IMR-90 (cell line): ENCODE data around the gene PBOV1. TPM values are rescaled to one million over a fixed set of nuclear protein-coding genes. Genes with fewer than 3 reads are reported as not detected.

Source experiments
- ATAC-seq: fragments of 200-7000 bp; cut with Tn5 transposase; 2 replicates; pipeline ENCODE4 v1.9.1; 2020; ENCODE audit warnings: low read depth, mild to moderate bottlenecking, moderate library complexity
- BruUV-seq: library from RNA; stranded (reverse); fragments of 400-500 nt; replicated peaks from 2 replicates; lab custom pipeline; 2021; lab: Mats Ljungman, UMichigan
- CTCF ChIA-PET: fragments of 300-600 bp; formaldehyde crosslinking; extraction: SDS; loops from one replicate; lab custom pipeline; 2021; ENCODE audit warnings: antibody characterized with exemption; lab: Yijun Ruan, JAX
- POLR2A ChIA-PET: fragments of 300-600 bp; sonication (Branson Sonifier 250); formaldehyde crosslinking; loops from one replicate; lab custom pipeline; 2022; ENCODE audit warnings: antibody characterized with exemption; ENCODE audit not compliant: unreplicated experiment; lab: Charles Lee
- DNase-seq: peaks from one replicate; pipeline ENCODE4 v3.0.0; 2013
- H2AFZ ChIP-seq: replicated peaks from 2 replicates; pipeline ENCODE3; 2013; ENCODE audit warnings: low read length, mild to moderate bottlenecking; ENCODE audit not compliant: poor library complexity
- H2AK5ac ChIP-seq: 2 replicates; pipeline ENCODE4 v1.6.1; 2013; ENCODE audit warnings: low read depth, low read length, inconsistent platforms
- H2AK9ac ChIP-seq: replicated peaks from 2 replicates; pipeline ENCODE3; 2013; ENCODE audit warnings: mild to moderate bottlenecking, low read depth, low read length, moderate library complexity; ENCODE audit not compliant: poor library complexity
- H2BK120ac ChIP-seq: 2 replicates; pipeline ENCODE4 v1.6.1; 2013; ENCODE audit warnings: low read depth, low read length, inconsistent platforms
- H2BK15ac ChIP-seq: 3 replicates; pipeline ENCODE4 v1.6.1; 2013; ENCODE audit warnings: low read depth, low read length, inconsistent platforms
- H2BK20ac ChIP-seq: 2 replicates; pipeline ENCODE4 v1.6.1; 2013; ENCODE audit warnings: low read depth, mild to moderate bottlenecking, inconsistent platforms, low read length, moderate library complexity
- H2BK5ac ChIP-seq: 2 replicates; pipeline ENCODE4 v1.6.1; 2013; ENCODE audit warnings: mild to moderate bottlenecking, low read depth, low read length, inconsistent platforms; ENCODE audit not compliant: poor library complexity, severe bottlenecking
- H3K14ac ChIP-seq: replicated peaks from 2 replicates; pipeline ENCODE4 v1.6.1; 2013; ENCODE audit warnings: low read depth, low read length, inconsistent platforms
- H3K18ac ChIP-seq: 2 replicates; pipeline ENCODE4 v1.6.1; 2013; ENCODE audit warnings: low read depth, low read length, control low read depth
- H3K23ac ChIP-seq: 2 replicates; pipeline ENCODE4 v1.6.1; 2013; ENCODE audit warnings: low read depth, low read length, inconsistent platforms
- H3K27ac ChIP-seq: 2 replicates; pipeline ENCODE4 v1.5.1; 2013; ENCODE audit warnings: mild to moderate bottlenecking, control low read depth, low read length; ENCODE audit not compliant: insufficient read depth
- H3K27me3 ChIP-seq: 2 replicates; pipeline ENCODE4 v1.6.1; 2013; ENCODE audit warnings: low read length; ENCODE audit not compliant: control insufficient read depth, insufficient read depth
- H3K36me3 ChIP-seq: 2 replicates; pipeline ENCODE4 v1.6.1; 2013; ENCODE audit warnings: low read length, mixed read lengths; ENCODE audit not compliant: control insufficient read depth, insufficient read depth
- H3K4ac ChIP-seq: 2 replicates; pipeline ENCODE4 v1.6.1; 2013; ENCODE audit warnings: low read depth, low read length, inconsistent platforms
- H3K4me1 ChIP-seq: 2 replicates; pipeline ENCODE4 v1.6.1; 2013; ENCODE audit warnings: low read length, mixed read lengths; ENCODE audit not compliant: control insufficient read depth, insufficient read depth
- H3K4me2 ChIP-seq: 2 replicates; pipeline ENCODE4 v1.6.1; 2013; ENCODE audit warnings: low read depth, mild to moderate bottlenecking, control low read depth, low read length, moderate library complexity
- H3K4me3 ChIP-seq: 2 replicates; pipeline ENCODE4 v1.5.1; 2013; ENCODE audit warnings: low read depth, mild to moderate bottlenecking, control low read depth, low read length, moderate library complexity; ENCODE audit not compliant: insufficient read depth
- H3K56ac ChIP-seq: 2 replicates; pipeline ENCODE4 v1.6.1; 2013; ENCODE audit warnings: low read length, inconsistent platforms; ENCODE audit not compliant: insufficient read depth; ENCODE audit errors: extremely low read depth
- H3K79me1 ChIP-seq, 2 experiments: 2 replicates each; pipeline ENCODE4 v1.6.1; 2013; ENCODE audit warnings: low read length in 2 of 2, inconsistent platforms in 1 of 2, low read depth in 1 of 2
- H3K9ac ChIP-seq: 2 replicates; pipeline ENCODE4 v1.6.1; 2013; ENCODE audit warnings: low read depth, low read length, control low read depth
- H3K9me1 ChIP-seq: 2 replicates; pipeline ENCODE4 v1.6.1; 2013; ENCODE audit warnings: low read length, inconsistent platforms; ENCODE audit not compliant: insufficient read depth
- H3K9me3 ChIP-seq: 2 replicates; pipeline ENCODE4 v1.6.1; 2013; ENCODE audit warnings: low read length; ENCODE audit not compliant: control insufficient read depth, insufficient read depth
- H4K20me1 ChIP-seq: 2 replicates; pipeline ENCODE4 v1.6.1; 2013; ENCODE audit warnings: low read length, inconsistent platforms; ENCODE audit not compliant: insufficient read depth
- H4K5ac ChIP-seq: 2 replicates; pipeline ENCODE4 v1.6.1; 2013; ENCODE audit warnings: mild to moderate bottlenecking, low read depth, low read length, control low read depth
- H4K8ac ChIP-seq, 2 experiments: 2 replicates each; pipeline ENCODE4 v1.6.1; 2013; ENCODE audit warnings: low read depth in 2 of 2, low read length in 2 of 2, control low read depth in 1 of 2, inconsistent platforms in 1 of 2
- H4K91ac ChIP-seq: 2 replicates; pipeline ENCODE4 v1.6.1; 2013; ENCODE audit warnings: low read depth, low read length, inconsistent platforms; ENCODE audit not compliant: insufficient read depth
- BHLHE40 ChIP-seq: fragments of 150-350 bp; IDR thresholded peaks from 2 replicates; pipeline ENCODE4 v1.6.1; 2016; ENCODE audit warnings: mild to moderate bottlenecking, low read depth, low read length
- CHD1 ChIP-seq: IDR thresholded peaks from 2 replicates; pipeline ENCODE4 v1.6.1; 2012; ENCODE audit warnings: low read depth, low read length, improper control_type of control experiment
- FOS ChIP-seq: fragments of 150-350 bp; IDR thresholded peaks from 2 replicates; pipeline ENCODE4 v1.6.1; 2016; ENCODE audit warnings: low read depth, low read length
- MAFK ChIP-seq: IDR thresholded peaks from 2 replicates; pipeline ENCODE4 v1.6.1; 2012; ENCODE audit warnings: low read depth, low read length, improper control_type of control experiment
- MAZ ChIP-seq: IDR thresholded peaks from 2 replicates; pipeline ENCODE4 v1.6.1; 2012; ENCODE audit warnings: low read depth, mild to moderate bottlenecking, low read length, improper control_type of control experiment, moderate library complexity, borderline replicate concordance
- MXI1 ChIP-seq: IDR thresholded peaks from 2 replicates; pipeline ENCODE4 v1.6.1; 2012; ENCODE audit warnings: low read depth, mild to moderate bottlenecking, low read length, moderate library complexity, borderline replicate concordance
- RAD21 ChIP-seq: IDR thresholded peaks from 2 replicates; pipeline ENCODE4 v1.6.1; 2012; ENCODE audit warnings: low read length, improper control_type of control experiment
- RFX5 ChIP-seq: IDR thresholded peaks from 2 replicates; pipeline ENCODE4 v1.8.0; 2012; ENCODE audit warnings: low read depth, mild to moderate bottlenecking, low read length, moderate library complexity
- SMC3 ChIP-seq: fragments of 150-350 bp; IDR thresholded peaks from 2 replicates; pipeline ENCODE4 v1.6.1; 2016; ENCODE audit warnings: low read depth, mild to moderate bottlenecking, antibody characterized with exemption, low read length, moderate library complexity
- WGBS, 2 experiments: methylation state at CpG; one replicate each; pipeline versions ENCODE4 v1.1.5 to v1.1.7; 2013; ENCODE audit warnings: missing lambda C conversion rate in 2 of 2; ENCODE audit not compliant: insufficient read length in 1 of 2; ENCODE audit errors: extremely low coverage in 2 of 2; 5-methylcytosine and 5-hydroxymethylcytosine counted together
- dilution Hi-C: fragments of 300-500 bp; cut with HindIII; formaldehyde crosslinking; loops from one replicate; pipeline ENCODE4 v1.14.3; 2018; ENCODE audit warnings: low sequenced_read_pairs; ENCODE audit not compliant: unreplicated experiment
- in situ Hi-C: fragments of 300-500 bp; cut with MboI; formaldehyde crosslinking; loops from 3 replicates; pipeline ENCODE4 v1.14.3; 2019; ENCODE audit warnings: low sequenced_read_pairs, inconsistent platforms, mixed read lengths
- intact Hi-C: fragments of 100-400 bp; cut with micrococcal nuclease; formaldehyde crosslinking; loops from 2 replicates; pipeline ENCODE4 v1.10.0; 2022
- polyA plus RNA-seq, 3 experiments: library from polyadenylated mRNA; depleted of rRNA; stranded (reverse); fragments of >200 nt; gene quantifications; 2 replicates each; pipeline ENCODE4 v1.2.3, GENCODE V29; 2012; ENCODE audit warnings: low replicate concordance in 1 of 3
- total RNA-seq: library from RNA; depleted of rRNA; stranded (reverse); fragments of >200 nt; gene quantifications from 2 replicates; pipeline ENCODE4 v1.2.3, GENCODE V29; 2012
- TF ChIP-seq, protein P1 (sequence below): conservative IDR thresholded peaks from 2 replicates; pipeline ENCODE4 v1.5.1; 2012; ENCODE audit warnings: mild to moderate bottlenecking, low read depth, low read length, improper control_type of control experiment

Gene PBOV1
- total and polyA plus RNA-seq, 2 of the 4 experiments (the other 2 are of a cell fraction): not detected

- in situ Hi-C loops (no loop called here), dilution Hi-C loops (no loop called here), intact Hi-C loops (loop anchor here (5.0 kb wide), 1 partner anchor 103 kb away; no protein-coding TSS in a partner anchor)
- H4K8ac ChIP-seq: no peak overlapping the region
- no peak for DNase-seq
- H3K4me2 ChIP-seq: no peak overlapping the region
- H3K79me1 ChIP-seq: no peaks in the 10 kb centered on the region
- ChIA-PET POLR2A (interaction anchor here (0.7 kb wide), 1 partner anchor 1027 kb away, joined by 3 read pairs; no protein-coding TSS in a partner anchor), CTCF (no interaction called here)
- H2AK5ac ChIP-seq: no peak overlapping the region
- H3K56ac ChIP-seq: no peak overlapping the region
- no peak overlapping the region for H3K14ac ChIP-seq
- no peak overlapping the region for H3K27ac ChIP-seq
- H2AFZ ChIP-seq: no peak overlapping the region
- H2AK9ac ChIP-seq: no peak overlapping the region
- H4K5ac ChIP-seq: no peak overlapping the region
- H2BK5ac ChIP-seq: no peak overlapping the region
- no peaks in the 10 kb centered on the region for H3K4me1 ChIP-seq
- TF ChIP-seq MXI1: no peak
- TF ChIP-seq BHLHE40: no peak
- TF ChIP-seq RFX5: no peak
- TF ChIP-seq MAFK: no peak
- TF ChIP-seq, protein P1, sequence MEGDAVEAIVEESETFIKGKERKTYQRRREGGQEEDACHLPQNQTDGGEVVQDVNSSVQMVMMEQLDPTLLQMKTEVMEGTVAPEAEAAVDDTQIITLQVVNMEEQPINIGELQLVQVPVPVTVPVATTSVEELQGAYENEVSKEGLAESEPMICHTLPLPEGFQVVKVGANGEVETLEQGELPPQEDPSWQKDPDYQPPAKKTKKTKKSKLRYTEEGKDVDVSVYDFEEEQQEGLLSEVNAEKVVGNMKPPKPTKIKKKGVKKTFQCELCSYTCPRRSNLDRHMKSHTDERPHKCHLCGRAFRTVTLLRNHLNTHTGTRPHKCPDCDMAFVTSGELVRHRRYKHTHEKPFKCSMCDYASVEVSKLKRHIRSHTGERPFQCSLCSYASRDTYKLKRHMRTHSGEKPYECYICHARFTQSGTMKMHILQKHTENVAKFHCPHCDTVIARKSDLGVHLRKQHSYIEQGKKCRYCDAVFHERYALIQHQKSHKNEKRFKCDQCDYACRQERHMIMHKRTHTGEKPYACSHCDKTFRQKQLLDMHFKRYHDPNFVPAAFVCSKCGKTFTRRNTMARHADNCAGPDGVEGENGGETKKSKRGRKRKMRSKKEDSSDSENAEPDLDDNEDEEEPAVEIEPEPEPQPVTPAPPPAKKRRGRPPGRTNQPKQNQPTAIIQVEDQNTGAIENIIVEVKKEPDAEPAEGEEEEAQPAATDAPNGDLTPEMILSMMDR: no peak
- no peak for TF ChIP-seq SMC3
- no peak for TF ChIP-seq CHD1
- no peak for TF ChIP-seq FOS
- TF ChIP-seq MAZ: no peak
- no peak for TF ChIP-seq RAD21
- no peak overlapping the region for H2BK120ac ChIP-seq
- no peaks in the 10 kb centered on the region for H3K9me3 ChIP-seq
- H3K36me3 ChIP-seq: no peaks in the 10 kb centered on the region
- no peak overlapping the region for H3K4ac ChIP-seq
- no peak overlapping the region for H3K18ac ChIP-seq
- H3K23ac ChIP-seq: no peak overlapping the region
- no peaks in the 10 kb centered on the region for H4K20me1 ChIP-seq
- no peaks in the 10 kb centered on the region for H3K9me1 ChIP-seq
- no CpG with 5 or more reads among the region's 1 CpG for WGBS, 2 experiments
- BruUV-seq: no TSS peak
- no peak for ATAC-seq
- no peak overlapping the region for H2BK20ac ChIP-seq
- no peak overlapping the region for H4K91ac ChIP-seq
- no peak overlapping the region for H3K4me3 ChIP-seq
- H3K9ac ChIP-seq: no peak overlapping the region
- H2BK15ac ChIP-seq: no peak overlapping the region
- peaks cover 5% of the 10 kb centered on the region for H3K27me3 ChIP-seq
Observed at GRCh38 chr6:138239774-138240173, 21.5 kb upstream of the PBOV1 start.
